ENCODE measurements around the gene KCTD20. TPM values are rescaled to one million over a fixed set of nuclear protein-coding genes. Genes with fewer than 3 reads are reported as not detected.

The KCTD20 gene
- total RNA-seq, 1 experiment from 2014 or later, result 23.7 TPM

DNA sequence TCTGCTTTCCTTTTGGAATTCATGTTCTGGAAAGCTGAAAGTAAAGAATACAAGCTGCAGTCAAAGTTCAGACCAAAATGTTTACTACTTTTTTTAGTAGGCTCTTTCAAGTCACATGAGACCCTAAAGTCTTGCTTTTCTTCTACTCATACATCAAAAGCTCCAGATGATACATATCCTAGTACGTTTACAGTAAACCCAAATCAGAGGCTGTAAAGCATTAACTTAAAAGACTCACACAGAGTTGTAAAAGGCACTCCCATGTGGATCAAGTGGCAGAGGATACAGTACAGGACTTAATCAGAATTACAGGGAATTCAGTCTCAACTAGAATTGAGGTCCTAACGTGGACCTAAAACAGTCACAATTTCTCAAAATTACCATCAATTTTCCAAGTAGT is 63.8 kb downstream of the KCTD20 start:
- no peaks in the 10 kb centered on the region for H3K9me2 ChIP-seq (ENCODE audit: insufficient read depth)
- no TSS peak for BruUV-seq (replicated peaks)
- no peaks in the 10 kb centered on the region for H3K27me3 ChIP-seq (ENCODE audit: insufficient read depth, low read length)
- ChIA-PET POLR2A (no interaction called here), RAD21 (ENCODE audit: low non-redundant PET in 1 of 2, low total read pairs in 2 of 2, uncharacterized antibody in 2 of 2, unreplicated experiment in 2 of 2) (no interaction called here), CTCF (no interaction called here)
- no peak overlapping the region for H2AFZ ChIP-seq (ENCODE audit: low read depth, low read length, poor library complexity, severe bottlenecking)
- no peak overlapping the region for H3K4me2 ChIP-seq (ENCODE audit: low read length)
- intact Hi-C loops (cut with micrococcal nuclease), result no loop called here
- H3K36me3 ChIP-seq (ENCODE audit: control insufficient read depth in 1 of 2, insufficient read depth in 2 of 2, low read length in 2 of 2), result no peaks in the 10 kb centered on the region
- H3K4me1 ChIP-seq (ENCODE audit: control insufficient read depth in 1 of 2, insufficient read depth in 2 of 2, low read length in 2 of 2), result 0 out of 4 replicates have a peak, but pooled peaks cover 0 to 5% of the 10 kb centered on the region in 2 experiments
- DNase-seq (ENCODE audit: low read depth, low spot score), result no peak
- H3K27ac ChIP-seq (ENCODE audit: low read depth, low read length), result no peak overlapping the region
- TF ChIP-seq FOSL1 (IDR thresholded peaks at IDR 0.05; ENCODE audit: low read depth) (no peak), JUND (IDR thresholded peaks at IDR 0.05) (no peak), POLR2A (IDR thresholded peaks at IDR 0.05; ENCODE audit: borderline replicate concordance, extremely low read depth, insufficient read depth, insufficient read length) (no peak), POLR2AphosphoS5 (IDR thresholded peaks at IDR 0.05; ENCODE audit: low read depth, low read length) (no peak), EGR1 (IDR thresholded peaks at IDR 0.05; ENCODE audit: low read depth) (no peak), EZH2phosphoT487 (IDR thresholded peaks at IDR 0.05; ENCODE audit: borderline replicate concordance) (no peak), SIN3A (IDR thresholded peaks at IDR 0.05; ENCODE audit: low read depth) (no peak), RAD21 (IDR thresholded peaks at IDR 0.05; ENCODE audit: low read depth) (no peak), SP1 (IDR thresholded peaks at IDR 0.05; ENCODE audit: low read depth) (no peak), SRF (IDR thresholded peaks at IDR 0.05; ENCODE audit: low read depth) (no peak), CBX3 (IDR thresholded peaks at IDR 0.05; ENCODE audit: low read depth) (no peak), YY1 (IDR thresholded peaks at IDR 0.05; ENCODE audit: extremely low read depth, insufficient replicate concordance, low read depth, low read length) (no peak), CEBPB (IDR thresholded peaks at IDR 0.05; ENCODE audit: low read depth) (no peak)
- TF ChIP-seq, protein P1, sequence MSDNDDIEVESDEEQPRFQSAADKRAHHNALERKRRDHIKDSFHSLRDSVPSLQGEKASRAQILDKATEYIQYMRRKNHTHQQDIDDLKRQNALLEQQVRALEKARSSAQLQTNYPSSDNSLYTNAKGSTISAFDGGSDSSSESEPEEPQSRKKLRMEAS (IDR thresholded peaks at IDR 0.05), result no peak
- TF ChIP-seq, protein P2, sequence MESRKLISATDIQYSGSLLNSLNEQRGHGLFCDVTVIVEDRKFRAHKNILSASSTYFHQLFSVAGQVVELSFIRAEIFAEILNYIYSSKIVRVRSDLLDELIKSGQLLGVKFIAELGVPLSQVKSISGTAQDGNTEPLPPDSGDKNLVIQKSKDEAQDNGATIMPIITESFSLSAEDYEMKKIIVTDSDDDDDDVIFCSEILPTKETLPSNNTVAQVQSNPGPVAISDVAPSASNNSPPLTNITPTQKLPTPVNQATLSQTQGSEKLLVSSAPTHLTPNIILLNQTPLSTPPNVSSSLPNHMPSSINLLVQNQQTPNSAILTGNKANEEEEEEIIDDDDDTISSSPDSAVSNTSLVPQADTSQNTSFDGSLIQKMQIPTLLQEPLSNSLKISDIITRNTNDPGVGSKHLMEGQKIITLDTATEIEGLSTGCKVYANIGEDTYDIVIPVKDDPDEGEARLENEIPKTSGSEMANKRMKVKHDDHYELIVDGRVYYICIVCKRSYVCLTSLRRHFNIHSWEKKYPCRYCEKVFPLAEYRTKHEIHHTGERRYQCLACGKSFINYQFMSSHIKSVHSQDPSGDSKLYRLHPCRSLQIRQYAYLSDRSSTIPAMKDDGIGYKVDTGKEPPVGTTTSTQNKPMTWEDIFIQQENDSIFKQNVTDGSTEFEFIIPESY (IDR thresholded peaks at IDR 0.05; ENCODE audit: extremely low read depth, insufficient replicate concordance, low read length), result no peak
- TF ChIP-seq, protein P3, sequence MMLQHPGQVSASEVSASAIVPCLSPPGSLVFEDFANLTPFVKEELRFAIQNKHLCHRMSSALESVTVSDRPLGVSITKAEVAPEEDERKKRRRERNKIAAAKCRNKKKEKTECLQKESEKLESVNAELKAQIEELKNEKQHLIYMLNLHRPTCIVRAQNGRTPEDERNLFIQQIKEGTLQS (IDR thresholded peaks at IDR 0.05), result no peak
- TF ChIP-seq, protein P4, sequence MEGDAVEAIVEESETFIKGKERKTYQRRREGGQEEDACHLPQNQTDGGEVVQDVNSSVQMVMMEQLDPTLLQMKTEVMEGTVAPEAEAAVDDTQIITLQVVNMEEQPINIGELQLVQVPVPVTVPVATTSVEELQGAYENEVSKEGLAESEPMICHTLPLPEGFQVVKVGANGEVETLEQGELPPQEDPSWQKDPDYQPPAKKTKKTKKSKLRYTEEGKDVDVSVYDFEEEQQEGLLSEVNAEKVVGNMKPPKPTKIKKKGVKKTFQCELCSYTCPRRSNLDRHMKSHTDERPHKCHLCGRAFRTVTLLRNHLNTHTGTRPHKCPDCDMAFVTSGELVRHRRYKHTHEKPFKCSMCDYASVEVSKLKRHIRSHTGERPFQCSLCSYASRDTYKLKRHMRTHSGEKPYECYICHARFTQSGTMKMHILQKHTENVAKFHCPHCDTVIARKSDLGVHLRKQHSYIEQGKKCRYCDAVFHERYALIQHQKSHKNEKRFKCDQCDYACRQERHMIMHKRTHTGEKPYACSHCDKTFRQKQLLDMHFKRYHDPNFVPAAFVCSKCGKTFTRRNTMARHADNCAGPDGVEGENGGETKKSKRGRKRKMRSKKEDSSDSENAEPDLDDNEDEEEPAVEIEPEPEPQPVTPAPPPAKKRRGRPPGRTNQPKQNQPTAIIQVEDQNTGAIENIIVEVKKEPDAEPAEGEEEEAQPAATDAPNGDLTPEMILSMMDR (IDR thresholded peaks at IDR 0.05 in 2 of 3, conservative IDR thresholded peaks at IDR 0.05 in 1 of 3; ENCODE audit: borderline replicate concordance in 1 of 3, insufficient read depth in 1 of 3, low read depth in 2 of 3, low read length in 2 of 3), result no peak
- H3K79me2 ChIP-seq (ENCODE audit: insufficient read depth, low read length), result no peaks in the 10 kb centered on the region
- H3K9ac ChIP-seq (ENCODE audit: low read length), result no peak overlapping the region
- H3K9me3 ChIP-seq (ENCODE audit: control insufficient read depth in 1 of 2, insufficient read depth in 1 of 2, low read depth in 1 of 2, low read length in 2 of 2), result no peaks in the 10 kb centered on the region
- no peak for ATAC-seq
- no peaks in the 10 kb centered on the region for H4K20me1 ChIP-seq (ENCODE audit: insufficient read depth)
- no peak overlapping the region for H3K4me3 ChIP-seq (replicated peaks in 1 of 2; ENCODE audit: low read depth in 1 of 2, low read length in 2 of 2)

Data from HCT116 (cell line).